ENCODE data around the gene OSBPL9. TPM values are rescaled to one million over a fixed set of nuclear protein-coding genes. Genes with fewer than 3 reads are reported as not detected.

OSBPL9 gene
- total RNA-seq, 2 experiments from 2014 or later, result 51.1 to 56.1 TPM

- no peak for ATAC-seq
- ChIA-PET CTCF (interaction anchor here (1.9 kb wide), 1 partner anchor 21 kb away, joined by 7 read pairs; no protein-coding TSS in a partner anchor), POLR2A (interaction anchor here (0.6 kb wide), 1 partner anchor 19 kb away, joined by 3 read pairs; no protein-coding TSS in a partner anchor)
- Mint-ChIP-seq H3K27me3 (no peaks in the 10 kb centered on the region), H3K4me1 (ENCODE audit: low read depth) (peaks cover 13% of the 10 kb centered on the region), H3K4me3 (no peak overlapping the region), H3K27ac (peak overlapping the region; percentile 36), H3K9me3 (no peaks in the 10 kb centered on the region), H3K36me3 (ENCODE audit: low read depth) (peaks cover 34% of the 10 kb centered on the region)
- intact Hi-C loops (cut with micrococcal nuclease), result no loop called here
- no peak for DNase-seq
- TF ChIP-seq, protein P1, sequence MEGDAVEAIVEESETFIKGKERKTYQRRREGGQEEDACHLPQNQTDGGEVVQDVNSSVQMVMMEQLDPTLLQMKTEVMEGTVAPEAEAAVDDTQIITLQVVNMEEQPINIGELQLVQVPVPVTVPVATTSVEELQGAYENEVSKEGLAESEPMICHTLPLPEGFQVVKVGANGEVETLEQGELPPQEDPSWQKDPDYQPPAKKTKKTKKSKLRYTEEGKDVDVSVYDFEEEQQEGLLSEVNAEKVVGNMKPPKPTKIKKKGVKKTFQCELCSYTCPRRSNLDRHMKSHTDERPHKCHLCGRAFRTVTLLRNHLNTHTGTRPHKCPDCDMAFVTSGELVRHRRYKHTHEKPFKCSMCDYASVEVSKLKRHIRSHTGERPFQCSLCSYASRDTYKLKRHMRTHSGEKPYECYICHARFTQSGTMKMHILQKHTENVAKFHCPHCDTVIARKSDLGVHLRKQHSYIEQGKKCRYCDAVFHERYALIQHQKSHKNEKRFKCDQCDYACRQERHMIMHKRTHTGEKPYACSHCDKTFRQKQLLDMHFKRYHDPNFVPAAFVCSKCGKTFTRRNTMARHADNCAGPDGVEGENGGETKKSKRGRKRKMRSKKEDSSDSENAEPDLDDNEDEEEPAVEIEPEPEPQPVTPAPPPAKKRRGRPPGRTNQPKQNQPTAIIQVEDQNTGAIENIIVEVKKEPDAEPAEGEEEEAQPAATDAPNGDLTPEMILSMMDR (IDR thresholded peaks at IDR 0.05), result no peak
Observed at GRCh38 chr1:51790385-51790784, 173.5 kb downstream of the OSBPL9 start.

GRCh38 chr1:51791888-51792287, 175.0 kb downstream of the OSBPL9 start:
- ATAC-seq (no peak), DNase-seq (no peak)
- CTCF ChIA-PET, result no interaction called here
- intact Hi-C loops (cut with micrococcal nuclease), result no loop called here
- peak overlapping the region; percentile 30 for H3K27ac Mint-ChIP-seq
- H3K4me3 Mint-ChIP-seq, result no peak overlapping the region
- H3K36me3 Mint-ChIP-seq (ENCODE audit: low read depth), result peaks cover 35% of the 10 kb centered on the region
- POLR2A ChIA-PET, result no interaction called here
- no peaks in the 10 kb centered on the region for H3K27me3 Mint-ChIP-seq
- TF ChIP-seq, protein P1 (IDR thresholded peaks at IDR 0.05), result no peak
- H3K9me3 Mint-ChIP-seq, result no peaks in the 10 kb centered on the region
- peaks cover 13% of the 10 kb centered on the region for H3K4me1 Mint-ChIP-seq (ENCODE audit: low read depth)

GRCh38 chr1:51792864-51793263, 176.0 kb downstream of the OSBPL9 start:
- TF ChIP-seq, protein P1 (IDR thresholded peaks at IDR 0.05), result no peak
- DNase-seq, result peak; percentile 7
- H3K4me1 Mint-ChIP-seq (ENCODE audit: low read depth), result peaks cover 13% of the 10 kb centered on the region
- ATAC-seq, result peak; percentile 85
- H3K27me3 Mint-ChIP-seq, result no peaks in the 10 kb centered on the region
- peak overlapping the region; percentile 38 for H3K27ac Mint-ChIP-seq
- no peaks in the 10 kb centered on the region for H3K9me3 Mint-ChIP-seq
- no peak overlapping the region for H3K4me3 Mint-ChIP-seq
- ChIA-PET CTCF (no interaction called here), POLR2A (no interaction called here)
- intact Hi-C loops (cut with micrococcal nuclease), result no loop called here
- H3K36me3 Mint-ChIP-seq (ENCODE audit: low read depth), result peaks cover 36% of the 10 kb centered on the region

DNA sequence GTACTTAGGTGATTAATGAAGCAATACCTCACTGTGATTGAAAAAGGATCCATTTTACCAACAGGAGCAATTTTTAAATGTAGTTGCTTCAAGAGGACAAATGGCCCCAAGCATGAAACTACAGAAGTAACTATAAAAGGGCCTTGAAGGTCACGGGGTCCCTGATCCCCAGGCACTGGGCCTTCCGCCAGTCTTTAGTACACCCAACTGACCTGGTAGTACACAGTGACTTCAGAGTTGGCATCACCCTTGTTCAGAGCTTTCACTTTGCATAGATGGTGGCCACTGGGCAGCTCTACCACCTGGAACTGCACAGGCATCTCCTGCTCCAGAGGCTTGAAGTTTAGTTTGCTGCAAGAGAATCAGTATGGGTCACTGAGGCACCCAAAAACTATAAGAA, 177.4 kb downstream of the OSBPL9 start:
- ChIA-PET POLR2A (interaction anchor here (0.8 kb wide), 1 partner anchor 16 kb away, joined by 3 read pairs; no protein-coding TSS in a partner anchor), CTCF (no interaction called here)
- peaks cover 30% of the 10 kb centered on the region for H3K36me3 Mint-ChIP-seq (ENCODE audit: low read depth)
- peaks cover 13% of the 10 kb centered on the region for H3K4me1 Mint-ChIP-seq (ENCODE audit: low read depth)
- H3K27me3 Mint-ChIP-seq, result no peaks in the 10 kb centered on the region
- intact Hi-C loops (cut with micrococcal nuclease), result no loop called here
- H3K9me3 Mint-ChIP-seq, result no peaks in the 10 kb centered on the region
- H3K4me3 Mint-ChIP-seq, result no peak overlapping the region
- DNase-seq (no peak), ATAC-seq (no peak)
- TF ChIP-seq, protein P1 (IDR thresholded peaks at IDR 0.05), result no peak
- peak overlapping the region; percentile 49 for H3K27ac Mint-ChIP-seq

GRCh38 chr1:51794868-51795267, 178.0 kb downstream of the OSBPL9 start:
- no peaks in the 10 kb centered on the region for H3K27me3 Mint-ChIP-seq
- DNase-seq, result no peak
- intact Hi-C loops (cut with micrococcal nuclease), result no loop called here
- H3K27ac Mint-ChIP-seq, result no peak overlapping the region
- H3K9me3 Mint-ChIP-seq, result no peaks in the 10 kb centered on the region
- peaks cover 24% of the 10 kb centered on the region for H3K36me3 Mint-ChIP-seq (ENCODE audit: low read depth)
- POLR2A ChIA-PET, result no interaction called here
- CTCF ChIA-PET, result no interaction called here
- H3K4me3 Mint-ChIP-seq, result no peak overlapping the region
- H3K4me1 Mint-ChIP-seq (ENCODE audit: low read depth), result peaks cover 13% of the 10 kb centered on the region
- no peak for ATAC-seq
- TF ChIP-seq, protein P1 (IDR thresholded peaks at IDR 0.05), result no peak

Measured in activated CD8-positive, alpha-beta T cell treated with anti-CD3 and anti-CD28 coated beads for 36 hours (primary cell).